A673 (cell line): Measurements from ENCODE around the gene CHPT1. TPM values are rescaled to one million over a fixed set of nuclear protein-coding genes. Genes with fewer than 3 reads are reported as not detected.

Source experiments
- BruUV-seq: library from RNA; stranded (reverse); fragments of 400-500 nt; replicated peaks from 2 replicates; lab custom pipeline; 2021; lab: Mats Ljungman, UMichigan
- CTCF ChIA-PET: fragments of 300-600 bp; sonication (Branson Sonifier 250); formaldehyde crosslinking; loops from one replicate; lab custom pipeline; 2022; ENCODE audit warnings: antibody characterized with exemption; lab: Charles Lee
- POLR2A ChIA-PET: fragments of 300-600 bp; sonication (Branson Sonifier 250); formaldehyde crosslinking; loops from one replicate; lab custom pipeline; 2022; ENCODE audit warnings: antibody characterized with exemption; ENCODE audit not compliant: low non-redundant PET; lab: Charles Lee
- DNase-seq: peaks from one replicate; pipeline ENCODE4 v3.0.0-alpha.2; 2015; ENCODE audit warnings: low spot score
- H3K27ac ChIP-seq: fragments of 200-600 bp; sonication (generic); 2 replicates; pipeline ENCODE4 v1.5.1; 2016; ENCODE audit warnings: mixed run types, low read depth, mild to moderate bottlenecking, mixed read lengths, antibody characterized with exemption, low read length; ENCODE audit not compliant: poor library complexity, severe bottlenecking
- H3K27me3 ChIP-seq: fragments of 200-600 bp; sonication (generic); replicated peaks from 2 replicates; pipeline ENCODE4 v1.6.1; 2017; ENCODE audit warnings: mixed run types, low read depth, mild to moderate bottlenecking, mixed read lengths, antibody characterized with exemption, low read length; ENCODE audit not compliant: insufficient read depth, poor library complexity
- H3K36me3 ChIP-seq: fragments of 200-600 bp; sonication (generic); 2 replicates; pipeline ENCODE4 v1.6.1; 2016; ENCODE audit warnings: mixed run types, mild to moderate bottlenecking, mixed read lengths, antibody characterized with exemption, low read length; ENCODE audit not compliant: insufficient read depth, poor library complexity, severe bottlenecking
- H3K4me1 ChIP-seq: fragments of 200-600 bp; sonication (generic); 2 replicates; pipeline ENCODE4 v1.6.1; 2017; ENCODE audit warnings: mixed run types, mild to moderate bottlenecking, mixed read lengths, antibody characterized with exemption, low read length; ENCODE audit not compliant: insufficient read depth, poor library complexity, severe bottlenecking
- H3K4me3 ChIP-seq: fragments of 200-600 bp; sonication (generic); 2 replicates; pipeline ENCODE4 v1.5.1; 2016; ENCODE audit warnings: low read depth, mixed run types, mild to moderate bottlenecking, mixed read lengths, low read length; ENCODE audit not compliant: poor library complexity, severe bottlenecking
- H3K9me3 ChIP-seq: fragments of 200-600 bp; sonication (generic); 2 replicates; pipeline ENCODE4 v1.6.1; 2016; ENCODE audit warnings: mixed run types, low read depth, mild to moderate bottlenecking, mixed read lengths, antibody characterized with exemption, low read length; ENCODE audit not compliant: poor library complexity, severe bottlenecking
- CTCF ChIP-seq: fragments of 300-800, 200-600 bp; sonication (generic); conservative IDR thresholded peaks from 2 replicates; pipeline ENCODE4 v1.5.1; 2017; ENCODE audit warnings: low read depth, mild to moderate bottlenecking, antibody characterized with exemption, low read length, moderate library complexity, mixed read lengths
- EZH2 ChIP-seq: fragments of 200-600 bp; sonication (generic); IDR thresholded peaks from 2 replicates; pipeline ENCODE4 v1.6.1; 2017; ENCODE audit warnings: borderline replicate concordance, low read depth, mild to moderate bottlenecking, mixed read lengths, antibody characterized with exemption, low read length; ENCODE audit not compliant: poor library complexity, severe bottlenecking
- intact Hi-C: fragments of 100-400 bp; cut with micrococcal nuclease; formaldehyde crosslinking; loops from one replicate; pipeline ENCODE4 v1.10.0; 2022; ENCODE audit not compliant: unreplicated experiment
- total RNA-seq: library from RNA; stranded (reverse); gene quantifications from 2 replicates; pipeline ENCODE4 v1.2.3, GENCODE V29; 2021

The CHPT1 gene
- total RNA-seq, 1 experiment from 2014 or later, result 31.6 TPM

- ChIA-PET POLR2A (no interaction called here), CTCF (no interaction called here)
- Histone ChIP-seq H3K4me3 (no peak overlapping the region), H3K27me3 (no peaks in the 10 kb centered on the region), H3K27ac (no peak overlapping the region), H3K36me3 (no peaks in the 10 kb centered on the region), H3K4me1 (no peaks in the 10 kb centered on the region), H3K9me3 (no peaks in the 10 kb centered on the region)
- intact Hi-C loops, result no loop called here
- TF ChIP-seq EZH2, result no peak
- no peak for TF ChIP-seq CTCF
- no peak for DNase-seq
- no TSS peak for BruUV-seq
Measured at GRCh38 chr12:101713059-101713682, 15.7 kb downstream of the CHPT1 start.

GRCh38 chr12:101713930-101714329 lies 16.5 kb downstream of the CHPT1 start:
- CTCF ChIA-PET, result no interaction called here
- POLR2A ChIA-PET, result no interaction called here
- Histone ChIP-seq H3K36me3 (no peaks in the 10 kb centered on the region), H3K4me3 (no peak overlapping the region), H3K4me1 (no peaks in the 10 kb centered on the region), H3K27me3 (no peaks in the 10 kb centered on the region), H3K27ac (no peak overlapping the region), H3K9me3 (no peaks in the 10 kb centered on the region)
- no peak for DNase-seq
- no TSS peak for BruUV-seq
- TF ChIP-seq EZH2 (no peak), CTCF (no peak)
- intact Hi-C loops, result no loop called here

GRCh38 chr12:101714877-101715444 lies 17.5 kb downstream of the CHPT1 start:
- Histone ChIP-seq H3K27me3 (no peaks in the 10 kb centered on the region), H3K4me1 (no peaks in the 10 kb centered on the region), H3K36me3 (no peaks in the 10 kb centered on the region), H3K9me3 (no peaks in the 10 kb centered on the region), H3K4me3 (no peak overlapping the region), H3K27ac (no peak overlapping the region)
- BruUV-seq, result no TSS peak
- POLR2A ChIA-PET, result no interaction called here
- CTCF ChIA-PET, result no interaction called here
- no peak for DNase-seq
- TF ChIP-seq CTCF, result no peak
- no peak for TF ChIP-seq EZH2
- intact Hi-C loops, result no loop called here
